ENCODE results near the gene KIRREL3. TPM values are rescaled to one million over a fixed set of nuclear protein-coding genes. Genes with fewer than 3 reads are reported as not detected.

The KIRREL3 gene
- total and polyA plus RNA-seq, 8 donors, result 0.06 to 1.1 (median 0.26) TPM; not detected in 2

DNA sequence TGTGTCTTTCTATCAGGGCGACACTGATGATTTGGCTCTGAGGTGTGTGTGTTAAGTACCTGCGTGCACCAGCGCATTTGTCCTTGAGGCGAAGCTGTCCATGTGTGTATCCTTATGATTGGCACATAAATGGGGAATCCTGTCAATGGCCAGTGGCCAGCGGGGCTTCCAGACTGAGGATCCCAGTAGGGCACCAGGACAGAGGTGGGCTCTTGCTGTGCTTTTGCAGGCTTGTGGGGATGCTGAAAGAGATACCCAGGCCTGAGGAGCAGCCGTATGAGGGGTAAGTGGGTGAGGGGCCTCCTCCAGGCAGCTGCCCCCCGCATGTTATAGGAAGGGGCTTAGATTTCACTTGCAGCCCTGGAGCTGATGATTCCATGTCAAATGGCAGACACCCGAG, 488.3 kb downstream of the KIRREL3 start:
- TF ChIP-seq, protein P1, sequence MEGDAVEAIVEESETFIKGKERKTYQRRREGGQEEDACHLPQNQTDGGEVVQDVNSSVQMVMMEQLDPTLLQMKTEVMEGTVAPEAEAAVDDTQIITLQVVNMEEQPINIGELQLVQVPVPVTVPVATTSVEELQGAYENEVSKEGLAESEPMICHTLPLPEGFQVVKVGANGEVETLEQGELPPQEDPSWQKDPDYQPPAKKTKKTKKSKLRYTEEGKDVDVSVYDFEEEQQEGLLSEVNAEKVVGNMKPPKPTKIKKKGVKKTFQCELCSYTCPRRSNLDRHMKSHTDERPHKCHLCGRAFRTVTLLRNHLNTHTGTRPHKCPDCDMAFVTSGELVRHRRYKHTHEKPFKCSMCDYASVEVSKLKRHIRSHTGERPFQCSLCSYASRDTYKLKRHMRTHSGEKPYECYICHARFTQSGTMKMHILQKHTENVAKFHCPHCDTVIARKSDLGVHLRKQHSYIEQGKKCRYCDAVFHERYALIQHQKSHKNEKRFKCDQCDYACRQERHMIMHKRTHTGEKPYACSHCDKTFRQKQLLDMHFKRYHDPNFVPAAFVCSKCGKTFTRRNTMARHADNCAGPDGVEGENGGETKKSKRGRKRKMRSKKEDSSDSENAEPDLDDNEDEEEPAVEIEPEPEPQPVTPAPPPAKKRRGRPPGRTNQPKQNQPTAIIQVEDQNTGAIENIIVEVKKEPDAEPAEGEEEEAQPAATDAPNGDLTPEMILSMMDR (IDR thresholded peaks at IDR 0.05), result no peak
- FAIRE-seq (no peak), ATAC-seq (no peak), DNase-seq (no peak)
- H3K4me1 ChIP-seq, result no peaks in the 10 kb centered on the region
- H3K27me3 ChIP-seq, result no peaks in the 10 kb centered on the region
- H3K27ac ChIP-seq, result no peak overlapping the region
- H3K36me3 ChIP-seq, result no peaks in the 10 kb centered on the region
- no peak overlapping the region for H3K4me3 ChIP-seq
- intact Hi-C loops (cut with DNase I), result no loop called here
- H3K9me3 ChIP-seq, result no peaks in the 10 kb centered on the region
- 63 to 82% methylated on average over 8 of the region's 8 CpGs for WGBS, 2 donors

DNA sequence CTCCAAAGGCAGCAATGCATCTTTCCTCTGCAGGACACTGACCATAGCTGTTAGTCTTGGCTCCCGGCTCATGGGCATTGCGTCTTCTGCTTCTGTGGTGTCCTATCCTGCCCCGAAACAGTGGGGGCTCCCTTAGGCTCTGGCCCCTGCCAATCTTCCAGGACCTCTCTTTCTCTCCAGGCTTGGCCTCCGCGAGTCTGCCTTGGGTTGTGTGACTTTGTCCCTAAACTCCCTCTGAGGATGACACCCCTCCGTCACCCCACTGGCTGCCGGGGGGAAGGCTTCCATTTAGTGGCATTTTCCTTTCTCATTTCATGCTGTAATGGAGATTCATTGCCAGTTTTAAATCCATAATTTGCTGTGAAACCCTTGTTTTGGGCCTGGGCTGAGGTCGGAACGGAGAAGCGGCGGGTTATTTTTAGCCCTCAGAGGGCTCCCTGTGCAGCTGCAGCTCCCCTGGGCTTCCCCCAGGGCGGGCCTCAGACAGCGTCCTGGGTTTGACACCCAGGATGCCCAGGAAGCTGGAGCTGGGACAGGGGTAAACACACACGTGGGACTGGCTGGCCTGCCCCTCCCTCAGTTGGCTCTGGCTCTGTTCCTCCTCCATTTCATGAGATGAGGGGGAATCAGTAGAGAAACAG, 489.0 kb downstream of the KIRREL3 start:
- H3K36me3 ChIP-seq, result no peaks in the 10 kb centered on the region
- H3K9me3 ChIP-seq, result no peaks in the 10 kb centered on the region
- FAIRE-seq (no peak), ATAC-seq (no peak), DNase-seq (no peak)
- no peaks in the 10 kb centered on the region for H3K4me1 ChIP-seq
- H3K4me3 ChIP-seq, result no peak overlapping the region
- TF ChIP-seq, protein P1 (IDR thresholded peaks at IDR 0.05), result no peak
- no peaks in the 10 kb centered on the region for H3K27me3 ChIP-seq
- H3K27ac ChIP-seq, result no peak overlapping the region
- intact Hi-C loops (cut with DNase I), result no loop called here
- 70 to 81% methylated on average over 14 of the region's 14 CpGs for WGBS, 2 donors

DNA sequence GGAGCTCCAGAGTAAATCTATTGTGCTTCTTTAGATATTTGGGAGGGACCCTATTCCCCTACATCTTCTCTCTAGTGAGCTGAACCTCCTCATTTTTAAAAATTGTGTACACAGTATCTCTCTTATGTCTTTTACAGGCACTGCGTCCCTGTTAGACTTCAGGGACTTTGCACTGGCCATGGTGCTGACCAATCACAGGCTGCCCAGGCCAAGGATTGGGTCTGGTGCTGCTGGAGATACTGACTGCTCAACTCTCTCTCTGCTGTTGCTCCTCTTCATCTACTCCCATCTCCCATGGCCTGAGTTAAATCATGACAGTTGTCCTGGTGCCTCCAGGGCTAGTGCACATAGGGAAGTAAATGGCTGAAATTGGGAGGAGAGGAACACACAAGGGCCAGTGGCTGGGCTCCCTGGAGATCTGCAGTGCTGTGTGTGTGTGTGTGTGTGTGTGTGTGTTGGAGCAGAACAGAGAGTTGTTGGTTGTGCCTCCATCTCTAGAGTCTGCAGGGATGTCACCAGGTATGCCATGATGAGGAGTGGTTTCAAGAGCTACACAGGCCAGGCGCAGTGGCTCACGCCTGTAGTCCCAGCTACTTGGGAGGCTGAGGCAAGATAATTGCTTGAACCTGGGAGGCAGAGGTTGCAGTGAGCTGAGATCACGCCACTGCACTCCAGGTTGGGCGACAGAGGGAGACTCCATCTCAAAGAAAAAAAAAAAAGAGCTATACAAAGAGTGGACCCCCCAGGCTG, 489.8 kb downstream of the KIRREL3 start:
- no peak for DNase-seq
- intact Hi-C loops (cut with DNase I), result no loop called here
- WGBS, 2 donors, result 61 to 77% methylated on average over 5 of the region's 5 CpGs
- no peaks in the 10 kb centered on the region for H3K36me3 ChIP-seq
- ATAC-seq, result no peak
- no peaks in the 10 kb centered on the region for H3K27me3 ChIP-seq
- no peaks in the 10 kb centered on the region for H3K4me1 ChIP-seq
- TF ChIP-seq, protein P1 (IDR thresholded peaks at IDR 0.05), result no peak
- H3K9me3 ChIP-seq, result no peaks in the 10 kb centered on the region
- no peak overlapping the region for H3K4me3 ChIP-seq
- no peak for FAIRE-seq
- no peak overlapping the region for H3K27ac ChIP-seq

DNA sequence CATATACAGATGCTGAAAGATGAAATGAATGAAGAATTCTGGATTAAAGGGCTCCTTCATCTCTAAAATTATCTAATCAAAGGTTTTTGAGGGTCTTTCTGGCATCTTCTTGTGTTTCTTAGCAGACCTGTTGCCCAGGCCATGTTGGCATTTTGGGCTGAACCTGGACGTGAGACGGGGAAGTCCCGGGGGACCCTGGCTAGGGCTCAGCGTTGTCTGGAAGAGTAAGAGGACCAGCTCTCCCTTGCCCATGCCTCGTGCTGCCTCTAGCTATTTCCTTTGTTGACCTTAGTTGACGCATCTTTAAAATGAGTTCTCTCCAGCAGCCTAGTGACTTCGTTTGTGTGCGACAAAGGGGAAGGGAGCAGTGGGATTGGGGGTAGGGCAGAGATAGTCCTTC, 492.9 kb downstream of the KIRREL3 start:
- ATAC-seq, result no peak
- Histone ChIP-seq H3K27me3 (peaks cover 0 to 4% (median 0%) of the 10 kb centered on the region in 4 donors), H3K4me3 (no peak overlapping the region), H3K9me3 (no peaks in the 10 kb centered on the region), H3K27ac (no peak overlapping the region), H3K36me3 (no peaks in the 10 kb centered on the region), H3K4me1 (no peaks in the 10 kb centered on the region)
- 47 to 55% methylated on average over 8 of the region's 8 CpGs for WGBS, 2 donors
- intact Hi-C loops (cut with DNase I), result no loop called here
- FAIRE-seq, result no peak
- TF ChIP-seq, protein P1 (IDR thresholded peaks at IDR 0.05), result no peak
- DNase-seq, result no peak

DNA sequence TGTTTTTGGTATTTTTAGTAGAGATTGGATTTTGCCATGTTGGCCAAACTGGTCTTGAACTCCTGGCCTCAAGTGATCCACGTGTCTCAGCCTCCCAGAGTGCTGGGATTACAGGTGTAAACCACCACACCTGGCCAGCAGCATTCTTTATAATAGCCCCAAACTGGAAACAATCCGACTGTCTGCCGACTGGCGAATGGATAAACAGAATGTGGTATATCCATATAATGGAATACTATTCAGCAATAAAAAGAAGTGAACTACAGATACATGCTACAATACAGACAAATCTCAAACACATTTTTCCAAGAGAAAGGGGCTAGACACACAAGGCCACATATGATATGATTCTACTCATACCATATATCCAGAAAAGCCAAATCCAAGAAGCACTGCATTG, 493.8 kb downstream of the KIRREL3 start:
- WGBS, 2 donors, result 72 to 78% methylated on average over 4 of the region's 4 CpGs
- no peaks in the 10 kb centered on the region for H3K9me3 ChIP-seq
- H3K4me1 ChIP-seq, result no peaks in the 10 kb centered on the region
- intact Hi-C loops (cut with DNase I), result no loop called here
- FAIRE-seq, result no peak
- no peak overlapping the region for H3K27ac ChIP-seq
- peaks cover 0 to 4% (median 0%) of the 10 kb centered on the region in 4 donors for H3K27me3 ChIP-seq
- no peak for ATAC-seq
- no peaks in the 10 kb centered on the region for H3K36me3 ChIP-seq
- no peak for DNase-seq
- TF ChIP-seq, protein P1 (IDR thresholded peaks at IDR 0.05), result no peak
- no peak overlapping the region for H3K4me3 ChIP-seq

Measured in pancreas (tissue), 10 donors.